ENCODE measurements around the gene GGCX. TPM values are rescaled to one million over a fixed set of nuclear protein-coding genes. Genes with fewer than 3 reads are reported as not detected.

Gene GGCX
- total RNA-seq, 3 donors from 2014 or later (not counting 1 experiment from before 2014, with no cell fraction given), result 21.3 to 21.7 (median 21.4) TPM

DNA sequence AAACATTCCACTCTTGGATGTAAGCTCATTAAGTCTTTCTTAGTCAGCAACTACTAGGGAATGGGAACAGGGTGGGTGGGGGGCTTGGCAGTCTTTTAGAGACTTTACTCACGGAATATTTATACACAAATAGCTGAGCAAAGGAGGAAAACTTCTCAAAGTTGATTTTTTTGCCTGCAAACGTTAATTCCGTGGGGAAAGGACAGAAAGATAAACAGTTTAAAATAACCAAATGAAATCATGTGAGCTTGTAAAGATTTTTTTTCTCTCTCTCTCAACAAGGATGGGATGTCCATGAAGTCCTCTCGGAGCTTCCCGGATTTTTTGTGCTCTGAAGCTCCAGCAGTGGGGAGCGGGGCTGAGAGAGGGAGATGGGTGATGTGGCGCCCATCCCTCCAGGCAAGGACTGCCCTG is 54.5 kb downstream of the GGCX start:
- H3K27ac Mint-ChIP-seq, result no peak overlapping the region

DNA sequence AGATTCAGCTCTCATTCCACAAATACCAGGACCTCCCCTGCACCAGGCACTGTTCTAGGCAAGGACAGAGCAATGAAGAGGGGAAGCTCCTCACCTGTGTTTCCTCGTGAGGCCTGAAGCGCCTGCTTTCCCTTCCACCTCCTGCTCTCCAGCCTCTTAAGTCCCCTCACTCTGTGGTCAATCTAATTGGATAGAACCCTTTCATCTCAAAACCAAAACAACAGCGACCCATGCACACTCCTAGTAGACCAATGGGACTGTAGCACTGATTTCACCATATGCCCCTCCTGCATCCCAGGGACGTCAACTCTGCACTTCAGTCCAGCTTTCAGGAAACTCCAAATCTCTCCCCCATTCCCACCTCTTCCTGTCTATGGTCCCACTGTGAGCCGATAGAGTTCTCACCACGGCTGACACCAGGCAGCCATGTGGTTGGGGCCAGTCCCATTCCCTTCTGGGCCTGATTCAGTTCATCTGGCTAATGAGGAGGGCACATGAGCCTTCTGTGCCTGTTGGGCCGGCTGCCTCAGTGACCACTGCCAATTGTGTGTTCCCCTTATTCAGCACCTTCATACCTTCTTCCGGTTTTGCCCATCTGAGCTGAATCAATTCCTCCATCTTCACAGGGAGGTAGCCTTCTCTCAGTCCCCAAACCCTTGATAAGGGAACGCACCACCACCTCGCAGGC is 55.6 kb downstream of the GGCX start:
- Histone ChIP-seq H3K9me3 (ENCODE audit: control insufficient read depth, insufficient read depth, low read length) (no peaks in the 10 kb centered on the region), H3K36me3 (ENCODE audit: control insufficient read depth, insufficient read depth, low read length) (no peaks in the 10 kb centered on the region), H3K4me1 (ENCODE audit: control insufficient read depth, insufficient read depth, low read length) (no peaks in the 10 kb centered on the region), H3K27ac (ENCODE audit: low read length) (no peak overlapping the region), H3K4me3 (ENCODE audit: low read length) (no peak overlapping the region), H3K27me3 (ENCODE audit: control insufficient read depth, insufficient read depth, low read length) (no peaks in the 10 kb centered on the region)
- 90% methylated on average over 10 of the region's 10 CpGs for WGBS (ENCODE audit: insufficient coverage)
- no peaks in the 10 kb centered on the region for H3K36me3 Mint-ChIP-seq
- intact Hi-C loops (cut with micrococcal nuclease), result no loop called here
- H3K4me1 Mint-ChIP-seq, result no peaks in the 10 kb centered on the region
- H3K9me3 Mint-ChIP-seq, result no peaks in the 10 kb centered on the region
- H3K4me3 Mint-ChIP-seq, result no peak overlapping the region
- no peak overlapping the region for H3K27ac Mint-ChIP-seq
- no peak for DNase-seq
- TF ChIP-seq CTCF (IDR thresholded peaks at IDR 0.05), result no peak
- ATAC-seq, result no peak
- H3K27me3 Mint-ChIP-seq (ENCODE audit: low read depth in 2 of 2), result no peaks in the 10 kb centered on the region

More for the DNA sequence above, 54.5 kb downstream of the GGCX start:
- TF ChIP-seq CTCF (IDR thresholded peaks at IDR 0.05), result no peak
- Histone ChIP-seq H3K4me3 (ENCODE audit: low read length) (no peak overlapping the region), H3K4me1 (ENCODE audit: control insufficient read depth, insufficient read depth, low read length) (no peaks in the 10 kb centered on the region), H3K9me3 (ENCODE audit: control insufficient read depth, insufficient read depth, low read length) (no peaks in the 10 kb centered on the region), H3K27me3 (ENCODE audit: control insufficient read depth, insufficient read depth, low read length) (no peaks in the 10 kb centered on the region), H3K36me3 (ENCODE audit: control insufficient read depth, insufficient read depth, low read length) (no peaks in the 10 kb centered on the region), H3K27ac (ENCODE audit: low read length) (no peak overlapping the region)
- H3K4me3 Mint-ChIP-seq, result no peak overlapping the region
- no peaks in the 10 kb centered on the region for H3K4me1 Mint-ChIP-seq
- no peaks in the 10 kb centered on the region for H3K27me3 Mint-ChIP-seq (ENCODE audit: low read depth in 2 of 2)
- intact Hi-C loops (cut with micrococcal nuclease), result no loop called here
- ATAC-seq (no peak), DNase-seq (no peak)
- WGBS (ENCODE audit: insufficient coverage), result 94% methylated on average over 3 of the region's 7 CpGs
- no peaks in the 10 kb centered on the region for H3K9me3 Mint-ChIP-seq
- no peaks in the 10 kb centered on the region for H3K36me3 Mint-ChIP-seq

- H3K36me3 Mint-ChIP-seq, result no peaks in the 10 kb centered on the region
- WGBS (ENCODE audit: insufficient coverage), result 79% methylated on average over 3 of the region's 3 CpGs
- H3K9me3 Mint-ChIP-seq, result no peaks in the 10 kb centered on the region
- Histone ChIP-seq H3K36me3 (ENCODE audit: control insufficient read depth, insufficient read depth, low read length) (no peaks in the 10 kb centered on the region), H3K27ac (ENCODE audit: low read length) (no peak overlapping the region), H3K4me1 (ENCODE audit: control insufficient read depth, insufficient read depth, low read length) (no peaks in the 10 kb centered on the region), H3K9me3 (ENCODE audit: control insufficient read depth, insufficient read depth, low read length) (no peaks in the 10 kb centered on the region), H3K4me3 (ENCODE audit: low read length) (no peak overlapping the region), H3K27me3 (ENCODE audit: control insufficient read depth, insufficient read depth, low read length) (no peaks in the 10 kb centered on the region)
- intact Hi-C loops (cut with micrococcal nuclease), result no loop called here
- H3K27me3 Mint-ChIP-seq (ENCODE audit: low read depth in 2 of 2), result no peaks in the 10 kb centered on the region
- no peak for TF ChIP-seq CTCF (IDR thresholded peaks at IDR 0.05)
- no peak overlapping the region for H3K4me3 Mint-ChIP-seq
- H3K4me1 Mint-ChIP-seq, result no peaks in the 10 kb centered on the region
- DNase-seq (no peak), ATAC-seq (no peak)
- no peak overlapping the region for H3K27ac Mint-ChIP-seq
Measured at GRCh38 chr2:85504778-85505261, 56.5 kb downstream of the GGCX start.

Measured in natural killer cell (primary cell).